PFSK-1 (cell line): ENCODE results near the gene SMIM43.

ENCODE experiments used
- FOXP2 ChIP-seq: optimal IDR thresholded peaks from 2 replicates; pipeline ENCODE3; 2011; ENCODE audit warnings: borderline replicate concordance, control low read depth, inconsistent platforms; ENCODE audit not compliant: insufficient read depth; ENCODE audit errors: extremely low read length, extremely low read depth
- POLR2AphosphoS5 ChIP-seq: IDR thresholded peaks from 2 replicates; pipeline ENCODE4 v1.6.1; 2012; ENCODE audit warnings: low read depth, mild to moderate bottlenecking, control low read depth, low read length, moderate library complexity
- REST ChIP-seq, 2 experiments: IDR thresholded peaks; 2 replicates each; pipeline versions ENCODE4 v1.6.1 to v1.8.0; 2011 to 2012; ENCODE audit warnings: low read depth in 2 of 2, low read length in 2 of 2, control low read depth in 1 of 2, inconsistent platforms in 1 of 2, mild to moderate bottlenecking in 1 of 2, moderate library complexity in 1 of 2; ENCODE audit not compliant: insufficient read depth in 1 of 2
- SIN3A ChIP-seq: IDR thresholded peaks from 2 replicates; pipeline ENCODE4 v1.6.1; 2012; ENCODE audit warnings: mild to moderate bottlenecking, low read length, moderate library complexity, borderline replicate concordance; ENCODE audit not compliant: insufficient read depth
- TAF1 ChIP-seq: IDR thresholded peaks from 2 replicates; pipeline ENCODE4 v1.6.1; 2012; ENCODE audit warnings: low read length, control low read depth, borderline replicate concordance; ENCODE audit not compliant: insufficient read depth

Gene SMIM43

GRCh38 chr4:121788896-121789295 lies 23.9 kb upstream of the SMIM43 start:
- TF ChIP-seq REST (IDR thresholded peaks at IDR 0.05; ENCODE audit: insufficient read depth in 1 of 2, low read depth in 2 of 2, low read length in 2 of 2) (no peak), FOXP2 (no peak), POLR2AphosphoS5 (no peak), SIN3A (no peak), TAF1 (no peak)

GRCh38 chr4:121786221-121786620 lies 21.3 kb upstream of the SMIM43 start:
- no peak for TF ChIP-seq SIN3A
- no peak for TF ChIP-seq REST (IDR thresholded peaks at IDR 0.05; ENCODE audit: insufficient read depth in 1 of 2, low read depth in 2 of 2, low read length in 2 of 2)
- TF ChIP-seq TAF1, result no peak
- TF ChIP-seq FOXP2, result no peak
- no peak for TF ChIP-seq POLR2AphosphoS5

- TF ChIP-seq REST (IDR thresholded peaks at IDR 0.05; ENCODE audit: insufficient read depth in 1 of 2, low read depth in 2 of 2, low read length in 2 of 2), result no peak
Measured at GRCh38 chr4:121785479-121785878, 20.5 kb upstream of the SMIM43 start.

- TF ChIP-seq POLR2AphosphoS5, result no peak
- no peak for TF ChIP-seq TAF1
- no peak for TF ChIP-seq FOXP2
- no peak for TF ChIP-seq REST (IDR thresholded peaks at IDR 0.05; ENCODE audit: insufficient read depth in 1 of 2, low read depth in 2 of 2, low read length in 2 of 2)
- no peak for TF ChIP-seq SIN3A
Measured at GRCh38 chr4:121784975-121785374, 20.0 kb upstream of the SMIM43 start.

- TF ChIP-seq TAF1 (no peak), FOXP2 (no peak), REST (IDR thresholded peaks at IDR 0.05; ENCODE audit: insufficient read depth in 1 of 2, low read depth in 2 of 2, low read length in 2 of 2) (no peak), SIN3A (no peak), POLR2AphosphoS5 (no peak)
Measured at GRCh38 chr4:121784401-121784800, 19.4 kb upstream of the SMIM43 start.
